Left renal pelvis (tissue), 4 donors: Measurements from ENCODE around the gene CRK. TPM values are rescaled to one million over a fixed set of nuclear protein-coding genes. Genes with fewer than 3 reads are reported as not detected.
"Not testable (repeated sequence)": the region's sequence is repeated elsewhere in the genome, so short reads cannot be mapped to it uniquely, and the experiment has no call there.

Experiments used
- DNase-seq, 4 donors: peaks; one replicate each; pipeline ENCODE4 v3.0.0-alpha.2; 2013; ENCODE audit warnings: low read depth in 4 of 4, low spot score in 3 of 4
- polyA plus RNA-seq, 4 donors: library from polyadenylated mRNA; unstranded; fragments of 120-200 nt; gene quantifications; one replicate each; pipeline ENCODE4 v1.2.1, GENCODE V29; 2013; ENCODE audit not compliant: insufficient read length in 4 of 4

The CRK gene
- polyA plus RNA-seq, 4 donors: 57.3 to 67.9 (median 66.2) TPM

DNA sequence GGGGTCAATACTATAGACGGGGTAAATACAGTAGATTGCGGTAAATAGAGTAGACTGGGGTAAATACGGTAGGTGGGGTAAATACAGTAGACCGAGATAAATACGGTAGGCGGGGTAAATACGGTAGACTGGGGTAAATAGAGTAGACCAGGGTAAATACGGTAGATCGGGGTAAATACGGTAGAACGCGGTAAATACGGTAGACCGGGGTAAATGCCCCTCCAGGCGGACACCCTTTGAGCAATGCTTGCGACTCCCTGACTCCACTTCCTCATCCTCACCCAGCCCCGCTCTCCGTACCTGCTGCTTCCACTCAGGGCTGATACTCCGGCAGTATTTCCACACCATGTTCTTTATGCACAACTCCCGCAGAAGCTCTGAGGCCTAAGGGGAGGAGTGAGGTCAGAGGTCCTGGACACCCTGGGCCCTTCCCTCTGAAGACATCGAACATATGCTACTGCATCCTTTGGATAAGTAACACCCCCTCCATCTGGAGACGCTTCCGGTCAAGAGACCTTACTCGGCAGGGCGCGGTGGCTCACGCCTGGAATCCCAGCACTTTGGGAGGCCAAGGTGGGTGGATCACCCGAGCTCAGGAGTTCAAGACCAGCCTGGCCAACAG, 13.3 kb upstream of the CRK start:
- no peak for DNase-seq

DNA sequence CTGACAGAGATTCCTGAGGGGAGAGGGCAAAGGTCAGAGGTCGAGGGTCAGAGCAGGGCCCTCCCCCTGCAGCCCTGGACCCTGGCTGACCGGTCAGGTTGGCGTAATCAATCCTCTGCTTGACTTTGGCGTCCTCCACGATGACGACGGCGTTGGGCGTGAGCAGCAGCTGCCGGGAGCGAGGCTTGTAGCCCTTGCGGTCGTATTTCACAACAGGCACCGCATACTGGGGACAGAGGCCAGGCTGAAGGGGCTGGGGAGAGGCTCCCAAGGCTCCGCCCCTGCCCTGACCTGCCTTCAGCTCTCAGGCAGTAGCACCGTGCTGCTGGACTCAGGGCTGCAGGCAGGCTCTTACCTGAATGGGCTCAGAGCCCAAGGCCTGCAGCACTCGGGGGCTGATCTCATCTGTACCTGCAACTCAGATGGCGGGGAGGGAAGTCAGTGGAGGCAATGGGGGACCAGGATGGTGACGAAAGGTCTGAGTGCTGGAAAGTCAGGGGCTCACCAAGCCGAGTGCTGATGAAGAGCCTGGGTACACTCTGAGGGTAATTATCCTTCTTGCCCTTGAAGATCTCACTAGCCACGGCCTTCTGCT, 12.0 kb upstream of the CRK start:
- no peak for DNase-seq

DNA sequence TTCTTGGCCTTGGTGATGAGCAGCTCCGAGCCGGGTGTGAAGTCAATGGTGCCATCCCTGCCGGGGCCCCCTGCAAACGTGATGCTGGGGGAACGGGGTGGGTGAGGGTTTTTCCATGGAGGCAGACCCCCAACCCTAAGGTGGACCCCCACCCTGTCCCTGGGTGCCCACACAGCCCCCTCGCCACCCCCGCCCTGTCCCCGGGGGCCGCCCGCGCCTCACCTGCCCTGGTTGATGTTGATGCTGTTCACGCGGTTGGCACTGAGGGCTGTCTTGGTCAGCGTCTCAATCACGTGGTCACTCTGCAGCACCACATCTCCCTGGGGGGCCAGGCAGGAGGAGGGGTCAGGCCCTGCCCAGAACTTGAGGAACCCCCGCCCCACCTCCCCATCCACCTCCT, 11.2 kb upstream of the CRK start:
- DNase-seq: no peak

DNA sequence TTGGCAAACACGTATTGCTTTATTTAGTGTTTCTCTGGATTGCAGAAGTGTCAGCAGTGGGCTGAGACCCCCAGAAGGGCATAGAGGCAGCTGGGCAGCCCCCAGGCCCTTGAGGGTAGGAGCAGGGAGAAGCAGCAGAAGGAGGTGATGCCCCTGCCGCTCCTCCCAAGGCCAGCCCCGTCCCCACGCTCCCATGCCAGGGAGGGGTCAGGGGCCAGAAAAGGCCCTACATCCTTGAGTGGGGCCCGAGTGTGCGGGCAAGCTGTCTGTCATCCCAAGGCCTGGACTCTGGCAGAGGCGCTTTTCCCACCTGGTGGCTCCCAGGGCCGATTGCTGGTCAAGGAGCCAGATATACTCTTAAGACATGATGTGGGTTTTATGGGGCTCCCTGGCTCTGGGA, 8.2 kb upstream of the CRK start:
- no peak for DNase-seq

DNA sequence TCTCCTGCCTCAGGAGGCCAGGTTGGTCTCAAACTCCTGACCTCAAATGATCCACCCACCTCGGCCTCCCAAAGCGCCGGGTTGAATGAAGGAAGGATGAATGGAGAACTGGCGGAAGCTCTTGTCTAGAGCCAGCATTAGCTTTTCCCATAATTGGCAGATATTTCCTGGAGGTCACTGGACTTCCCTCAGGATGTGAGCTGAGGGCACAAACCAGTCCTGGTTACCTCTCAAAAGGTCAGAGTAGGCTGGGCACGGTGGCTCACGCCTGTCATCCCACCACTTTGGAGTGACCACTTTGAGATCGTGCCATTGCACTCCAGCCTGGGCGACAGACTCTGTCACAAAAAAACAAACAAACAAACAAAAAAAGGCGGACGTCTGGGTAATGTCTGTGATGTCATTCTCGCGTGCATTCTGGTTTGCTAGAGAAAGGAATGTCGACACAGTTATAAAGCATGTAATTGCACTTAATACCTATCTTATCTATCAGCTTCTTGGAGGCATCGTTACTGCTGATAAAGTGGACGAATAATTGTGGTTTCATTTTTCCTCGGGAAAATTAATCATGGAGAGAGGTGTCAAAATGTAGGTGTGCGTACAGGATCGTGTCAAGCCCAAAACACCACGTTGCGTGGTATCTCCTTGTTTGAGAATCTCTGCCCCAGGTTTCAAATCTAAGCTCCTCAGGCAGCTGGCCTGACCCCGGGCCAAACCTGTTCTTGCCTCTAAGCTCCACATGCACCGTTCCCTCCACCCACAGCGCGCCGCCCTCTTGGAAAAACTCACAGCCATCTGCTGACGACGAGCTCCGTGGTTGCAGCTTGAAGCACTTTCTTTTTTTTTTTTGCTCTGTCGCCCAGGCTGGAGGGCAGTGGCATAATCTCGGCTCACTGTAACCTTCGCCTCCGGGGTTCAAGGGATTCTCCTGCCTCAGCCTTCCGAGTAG, 6.4 kb upstream of the CRK start:
- no peak for DNase-seq

DNA sequence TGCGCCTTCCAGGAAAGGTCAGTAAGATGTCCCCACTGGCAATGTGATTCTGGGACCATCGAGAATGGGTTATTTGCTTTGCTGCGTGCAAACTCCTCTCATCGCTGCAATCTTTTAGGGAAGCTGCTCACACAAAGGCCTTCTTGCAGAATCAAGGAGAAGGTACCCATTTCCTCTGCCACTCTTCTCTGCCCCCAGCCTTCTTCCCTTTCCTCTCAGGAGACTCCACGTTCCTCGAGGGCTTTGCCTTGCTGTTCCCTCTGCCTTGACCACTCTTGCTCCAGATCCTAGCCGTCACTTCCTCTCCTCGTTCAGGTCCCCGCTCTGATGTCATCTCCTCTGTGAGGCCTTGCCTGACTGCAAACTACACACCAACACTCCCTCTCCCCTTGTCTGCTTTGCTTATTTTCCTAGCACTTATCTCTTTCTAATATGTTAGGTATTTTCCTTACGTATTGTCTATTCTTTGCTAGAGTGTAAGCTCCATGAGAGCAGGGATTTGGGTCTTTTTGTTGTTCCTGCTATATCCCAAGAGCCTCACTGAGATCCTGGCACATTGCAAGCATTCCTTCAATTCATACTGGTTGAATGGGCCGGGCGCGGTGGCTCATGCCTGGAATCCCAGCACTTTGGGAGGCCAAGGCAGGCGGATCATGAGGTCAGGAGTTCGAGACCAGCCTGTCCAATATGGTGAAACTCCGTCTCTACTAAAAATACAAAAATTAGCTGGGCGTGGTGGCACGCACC, 5.3 kb upstream of the CRK start:
- DNase-seq: no peak

DNA sequence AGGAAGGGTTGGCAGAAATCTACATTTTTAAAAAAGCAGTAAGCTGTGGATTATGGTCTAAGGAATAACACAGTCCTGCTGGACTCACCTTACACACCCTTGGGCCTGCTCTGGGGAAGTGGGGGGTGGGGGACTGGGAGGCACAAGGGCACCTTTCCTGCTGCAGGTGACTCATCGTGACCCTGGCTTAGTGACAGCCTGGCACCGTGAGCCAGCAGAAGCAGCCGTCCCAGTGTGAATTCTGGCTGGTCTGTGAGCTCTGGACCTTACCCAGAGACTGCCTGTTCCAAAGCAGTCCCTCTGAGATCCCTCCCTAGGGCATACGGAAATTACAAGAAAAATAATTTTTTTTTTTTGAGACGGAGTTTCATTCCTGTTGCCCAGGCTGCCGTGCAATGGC, 4.2 kb upstream of the CRK start:
- no peak for DNase-seq

DNA sequence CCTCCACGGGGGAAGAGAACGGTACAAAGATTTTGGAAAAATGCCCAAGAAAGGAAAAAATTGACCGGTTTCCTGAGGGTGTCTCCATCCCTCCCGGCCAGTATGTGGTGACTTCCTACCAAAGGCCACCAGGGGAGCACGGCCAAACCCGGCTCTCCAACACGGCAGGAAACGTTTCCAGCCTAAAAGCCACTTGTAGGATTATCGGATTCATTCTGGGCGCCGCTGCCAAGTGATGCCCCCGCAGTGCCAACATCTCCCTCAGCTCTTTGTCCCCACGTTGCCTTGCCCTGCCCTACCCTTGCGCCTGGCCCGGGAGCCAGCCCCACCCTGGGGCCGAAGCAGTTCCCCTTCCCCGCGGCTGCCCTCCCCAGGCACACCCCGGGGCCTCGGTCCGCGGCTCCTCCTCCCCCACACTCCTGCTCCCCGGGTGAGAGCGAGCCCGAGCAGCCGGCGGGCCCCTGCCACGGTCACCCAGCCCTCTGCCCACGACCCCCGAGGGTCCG, 688 bp downstream of the CRK start:
- peak in 1 of 4 donors; percentile 48 for DNase-seq

DNA sequence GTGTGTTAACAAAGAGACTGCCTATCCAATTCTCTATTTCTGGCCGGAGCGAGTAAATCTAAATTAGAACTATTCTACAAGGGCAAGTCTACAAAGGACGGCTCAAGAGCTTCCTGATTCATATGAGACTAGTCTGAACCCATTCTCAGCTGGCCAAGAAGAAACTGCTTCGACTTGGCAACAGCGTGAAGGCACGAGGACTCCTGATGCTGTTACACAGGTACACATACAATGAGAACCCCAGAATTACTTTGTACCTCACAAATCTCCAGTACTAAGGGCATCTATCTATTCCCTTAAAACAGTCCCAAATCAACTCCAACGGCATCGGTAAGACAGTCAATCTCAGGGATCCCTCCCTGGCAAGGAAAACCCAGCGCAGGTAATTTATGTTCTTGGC, 1.5 kb downstream of the CRK start:
- DNase-seq: no peak

DNA sequence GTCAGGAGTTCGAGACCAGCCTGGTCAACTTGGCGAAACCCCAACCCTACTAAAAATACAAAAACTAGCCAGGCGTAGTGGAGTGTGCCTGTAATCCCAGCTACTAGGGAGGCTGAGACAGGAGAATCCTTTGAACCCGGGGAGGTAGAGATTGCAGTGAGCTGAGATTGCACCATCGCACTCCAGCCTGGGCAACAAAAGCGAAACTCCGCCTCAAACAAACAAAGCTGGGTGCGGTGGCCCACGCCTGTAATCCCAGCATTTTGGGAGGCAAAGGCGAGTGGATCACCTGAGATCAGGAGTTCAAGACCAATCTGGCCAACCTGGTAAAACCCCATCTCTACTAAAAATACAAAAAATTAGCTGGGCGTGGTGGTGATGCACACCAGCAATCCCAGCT, 2.3 kb downstream of the CRK start:
- DNase-seq: not testable (repeated sequence)

DNA sequence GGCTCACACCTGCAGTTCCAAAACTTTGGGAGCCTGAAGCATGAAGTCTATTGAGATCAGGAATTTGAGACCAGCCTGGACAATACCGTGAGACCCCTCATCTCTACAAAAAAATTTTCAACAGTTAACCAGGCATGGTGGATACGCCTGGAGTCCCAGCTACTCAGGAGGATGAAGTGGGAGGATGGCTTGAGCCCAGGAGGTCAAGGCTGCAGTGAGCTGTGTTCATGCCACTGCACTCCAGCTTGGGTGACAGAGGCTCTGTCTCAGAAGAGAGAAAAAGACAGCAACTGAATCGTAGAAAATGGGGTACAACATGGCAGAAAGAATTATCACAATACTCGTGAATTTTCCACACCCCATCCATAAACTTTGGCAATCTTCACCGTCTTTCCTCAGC, 3.2 kb downstream of the CRK start:
- DNase-seq: no peak

DNA sequence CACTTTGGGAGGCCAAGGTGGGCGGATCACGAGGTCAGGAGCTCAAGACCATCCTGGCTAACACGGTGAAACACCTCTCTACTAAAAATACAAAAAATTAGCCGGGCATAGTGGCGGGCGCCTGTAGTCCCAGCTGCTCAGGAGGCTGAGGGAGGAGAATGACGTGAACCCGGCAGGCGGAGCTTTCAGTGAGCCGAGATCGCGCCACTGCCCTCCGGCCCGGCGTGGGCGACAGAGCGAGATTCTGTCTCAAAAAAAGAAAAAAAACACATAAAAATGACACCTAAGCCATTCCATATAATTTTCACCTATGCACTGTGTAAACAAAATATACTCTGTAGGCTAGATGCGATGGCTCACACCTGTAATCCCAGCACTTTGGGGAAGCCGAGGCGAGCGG, 5.8 kb downstream of the CRK start:
- not testable (repeated sequence) for DNase-seq

DNA sequence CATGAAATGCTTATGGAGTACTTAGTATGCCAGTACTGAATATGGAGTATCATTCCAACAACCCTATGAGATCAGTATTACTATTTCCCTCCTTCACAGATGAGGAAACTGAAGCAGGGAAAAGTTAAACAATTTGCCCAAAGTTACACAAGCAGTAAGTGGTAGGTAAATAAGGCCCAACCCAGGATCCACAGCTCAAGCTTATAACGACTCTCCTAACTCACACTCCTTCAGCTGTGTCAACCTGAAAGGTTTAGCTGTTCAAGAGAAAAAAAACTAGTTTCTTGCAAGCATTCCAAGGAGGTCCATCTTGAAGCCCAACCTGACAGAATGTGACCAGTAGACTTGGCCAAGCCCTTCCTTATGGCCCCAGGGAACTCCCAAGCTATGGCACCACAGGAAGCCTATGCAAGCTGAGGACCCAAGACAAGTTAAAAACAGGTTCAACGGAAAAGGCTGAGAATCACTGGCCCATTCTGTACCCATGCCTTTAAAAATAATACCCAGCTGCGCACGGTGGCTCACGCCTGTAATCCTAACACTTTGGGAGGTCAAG, 6.5 kb downstream of the CRK start:
- no peak for DNase-seq

DNA sequence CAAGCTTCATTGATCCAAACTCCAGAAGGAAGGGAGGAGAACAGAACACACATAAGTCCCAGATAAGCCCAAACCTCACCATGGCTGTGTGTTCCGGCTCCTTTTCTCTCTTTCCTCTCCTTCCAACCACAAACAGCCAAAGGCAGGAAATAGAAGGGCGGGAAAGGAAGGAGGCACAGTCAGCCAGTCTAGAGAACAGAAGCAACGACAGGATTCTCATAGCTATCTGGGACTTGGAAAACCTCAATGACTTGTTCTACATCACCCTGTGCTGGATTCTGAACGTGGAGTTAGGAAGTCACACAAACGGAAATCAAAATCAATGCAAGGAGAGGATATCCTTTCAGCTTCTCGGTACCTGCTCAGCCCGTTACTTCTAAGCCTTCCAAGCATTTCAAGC, 9.0 kb downstream of the CRK start:
- DNase-seq: no peak

DNA sequence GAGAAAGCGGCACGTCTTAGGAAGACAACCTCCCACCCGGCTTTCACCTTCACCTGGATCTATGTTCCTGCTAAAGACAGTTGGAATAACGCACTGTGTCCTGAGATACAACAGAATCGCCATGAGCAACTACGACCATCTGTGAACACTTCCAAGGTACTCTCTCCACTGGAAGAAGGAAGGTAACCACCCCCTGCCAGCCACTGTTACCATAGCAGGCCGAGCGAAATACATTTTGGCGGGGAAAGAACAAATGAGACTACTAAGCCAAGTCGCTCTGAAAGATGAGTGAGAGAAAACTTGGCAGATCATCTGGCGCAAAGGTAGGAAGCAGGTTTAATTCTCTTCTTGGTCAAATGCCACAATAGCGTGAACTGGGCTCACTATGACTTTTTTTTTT, 9.8 kb downstream of the CRK start:
- DNase-seq: no peak

DNA sequence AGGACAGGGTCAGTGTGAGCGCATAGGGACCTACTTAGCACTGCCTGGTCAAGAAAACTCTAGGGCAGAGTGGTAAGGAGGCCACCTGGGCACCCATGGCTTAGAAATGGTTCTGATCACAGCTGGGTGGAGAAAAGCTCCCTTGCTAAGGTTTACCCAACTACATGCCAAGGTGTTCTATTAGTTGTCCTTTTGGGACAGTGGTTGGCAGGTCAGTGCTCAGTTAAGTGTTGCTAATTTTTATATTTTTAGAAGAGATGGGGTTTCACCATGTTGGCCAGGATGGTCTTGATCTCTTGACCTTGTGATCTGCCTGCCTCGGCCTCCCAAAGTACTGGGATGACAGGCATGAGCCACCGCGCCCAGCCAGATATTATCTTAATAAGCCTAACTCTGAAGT, 10.3 kb downstream of the CRK start:
- not testable (repeated sequence) for DNase-seq

DNA sequence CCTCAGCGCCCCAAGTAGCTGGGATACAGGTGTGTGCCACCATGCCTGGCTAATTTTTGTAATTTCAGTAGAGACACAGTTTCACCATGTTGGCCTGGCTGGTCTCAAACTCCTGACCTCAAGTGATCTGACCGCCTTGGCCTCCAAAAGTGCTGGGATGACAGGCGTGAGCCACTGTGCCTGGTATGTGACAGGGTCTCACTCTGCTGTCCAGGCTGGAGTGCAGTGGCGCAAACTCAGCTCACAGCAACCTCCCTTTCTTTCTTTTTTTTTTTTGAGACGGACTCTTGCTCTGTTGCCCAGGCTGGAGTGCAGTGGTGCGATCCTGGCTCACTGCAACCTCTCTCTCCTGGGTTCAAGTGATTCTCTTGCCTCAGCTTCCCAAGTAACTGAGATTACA, 13.3 kb downstream of the CRK start:
- not testable (repeated sequence) for DNase-seq

DNA sequence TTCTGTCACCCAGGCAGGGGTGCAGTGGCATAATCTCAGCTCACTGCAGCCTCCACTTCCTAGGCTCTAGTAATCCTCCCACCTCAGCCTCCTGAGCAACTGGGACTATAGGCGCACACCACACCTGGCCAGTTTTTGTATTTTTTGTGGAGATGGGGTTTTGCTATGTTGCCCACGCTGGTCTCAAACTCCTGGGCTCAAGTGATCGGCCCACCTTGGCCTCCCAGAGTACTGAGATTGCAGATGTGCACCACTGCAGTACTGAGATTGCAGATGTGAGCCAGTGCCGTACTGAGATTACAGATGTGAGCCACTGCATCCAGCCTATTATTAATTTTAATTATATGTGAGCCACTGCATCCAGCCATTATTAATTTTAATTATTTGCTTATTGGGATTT, 13.8 kb downstream of the CRK start:
- no peak for DNase-seq

DNA sequence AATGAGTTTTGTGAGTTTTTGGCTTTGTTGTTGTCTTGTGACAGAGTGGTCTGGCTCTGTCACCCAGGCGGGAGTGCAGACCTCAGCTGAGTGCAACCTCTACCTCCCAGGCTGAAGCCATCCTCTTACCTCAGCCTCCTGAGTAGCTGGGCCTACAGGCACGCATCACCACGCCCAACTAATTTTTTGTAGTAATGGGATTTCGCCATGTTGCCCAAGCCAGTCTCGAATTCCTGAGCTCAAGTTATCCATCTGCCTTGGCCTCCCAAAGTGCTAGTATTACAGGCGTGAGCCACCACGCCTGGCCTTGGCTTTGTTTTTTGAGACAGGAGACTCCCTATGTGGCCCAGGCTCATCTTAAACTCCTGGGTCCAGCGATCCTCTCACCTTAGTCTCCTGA, 15.1 kb downstream of the CRK start:
- no peak for DNase-seq

DNA sequence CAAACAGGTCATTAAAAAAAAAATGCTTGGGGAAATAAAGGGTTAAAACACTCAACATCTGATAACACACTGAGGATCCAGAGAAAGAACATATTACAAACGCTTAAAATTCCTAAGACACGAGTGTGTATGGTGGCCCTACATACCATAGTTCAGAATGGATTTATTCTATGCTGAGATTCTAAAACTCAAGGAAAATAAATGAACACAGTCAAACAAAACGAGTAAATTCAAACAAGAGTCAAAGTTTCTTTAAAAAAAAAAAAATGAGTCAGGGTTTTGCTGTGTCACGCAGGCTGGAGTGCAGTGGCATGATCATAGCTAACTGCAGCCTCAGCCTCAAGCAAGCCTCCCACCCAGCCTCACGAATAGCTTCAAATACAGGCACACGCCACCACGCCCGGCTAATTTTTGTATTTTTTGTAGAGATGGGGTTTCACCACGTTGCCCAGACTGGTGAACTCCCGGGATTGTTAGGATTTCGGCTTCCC, 17.4 kb downstream of the CRK start:
- no peak for DNase-seq
